ENCODE results near the gene PRR20C.

DNA sequence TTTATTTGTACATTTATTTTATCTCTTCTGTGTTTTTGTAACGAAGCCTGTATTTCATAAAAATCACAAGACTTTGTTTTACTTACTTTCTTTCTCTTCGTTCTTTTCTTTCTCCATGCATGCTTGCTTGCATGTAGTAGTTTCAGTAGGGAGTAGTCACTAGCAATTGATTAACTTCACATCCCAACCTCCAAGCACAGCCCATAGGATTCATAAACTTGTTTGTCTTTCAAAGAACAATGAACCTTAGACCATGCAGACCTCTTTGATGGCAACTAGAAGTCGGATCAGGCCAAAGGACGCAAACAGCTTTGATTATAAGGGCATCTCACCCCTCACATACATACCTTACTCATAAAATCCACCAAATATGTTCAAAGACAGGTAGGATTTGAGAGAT, 16.3 kb upstream of the PRR20C start:
- TF ChIP-seq, protein P1, sequence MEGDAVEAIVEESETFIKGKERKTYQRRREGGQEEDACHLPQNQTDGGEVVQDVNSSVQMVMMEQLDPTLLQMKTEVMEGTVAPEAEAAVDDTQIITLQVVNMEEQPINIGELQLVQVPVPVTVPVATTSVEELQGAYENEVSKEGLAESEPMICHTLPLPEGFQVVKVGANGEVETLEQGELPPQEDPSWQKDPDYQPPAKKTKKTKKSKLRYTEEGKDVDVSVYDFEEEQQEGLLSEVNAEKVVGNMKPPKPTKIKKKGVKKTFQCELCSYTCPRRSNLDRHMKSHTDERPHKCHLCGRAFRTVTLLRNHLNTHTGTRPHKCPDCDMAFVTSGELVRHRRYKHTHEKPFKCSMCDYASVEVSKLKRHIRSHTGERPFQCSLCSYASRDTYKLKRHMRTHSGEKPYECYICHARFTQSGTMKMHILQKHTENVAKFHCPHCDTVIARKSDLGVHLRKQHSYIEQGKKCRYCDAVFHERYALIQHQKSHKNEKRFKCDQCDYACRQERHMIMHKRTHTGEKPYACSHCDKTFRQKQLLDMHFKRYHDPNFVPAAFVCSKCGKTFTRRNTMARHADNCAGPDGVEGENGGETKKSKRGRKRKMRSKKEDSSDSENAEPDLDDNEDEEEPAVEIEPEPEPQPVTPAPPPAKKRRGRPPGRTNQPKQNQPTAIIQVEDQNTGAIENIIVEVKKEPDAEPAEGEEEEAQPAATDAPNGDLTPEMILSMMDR (IDR thresholded peaks at IDR 0.05): no peak
- TF ChIP-seq POLR2A (IDR thresholded peaks at IDR 0.05): no peak

All from uterus (tissue), 2 donors.